SK-N-SH (cell line): ENCODE results near the gene GP1BA. TPM values are rescaled to one million over a fixed set of nuclear protein-coding genes. Genes with fewer than 3 reads are reported as not detected.

Experiments
- CTCF ChIA-PET: fragments of 300-600, 350-600 bp; formaldehyde crosslinking; extraction: SDS; loops from one replicate; lab custom pipeline; 2021; lab: Yijun Ruan, JAX
- POLR2A ChIA-PET: fragments of 350-600 bp; sonication (Branson Sonifier 250); formaldehyde crosslinking; extraction: SDS; loops from one replicate; lab custom pipeline; 2020; ENCODE audit warnings: antibody characterized with exemption, inconsistent platforms; lab: Yijun Ruan, JAX
- DNase-seq: peaks from one replicate; pipeline ENCODE4 v3.0.0; 2012
- H2AFZ ChIP-seq: fragments of 200-600 bp; sonication (generic); 2 replicates; pipeline ENCODE4 v1.8.1; 2016; ENCODE audit warnings: antibody characterized with exemption, mild to moderate bottlenecking, low read depth
- H3F3A ChIP-seq: fragments of 200-600 bp; sonication (generic); replicated peaks from 2 replicates; pipeline ENCODE3; 2016; ENCODE audit warnings: antibody characterized with exemption, mild to moderate bottlenecking; ENCODE audit not compliant: insufficient read depth
- H3K27ac ChIP-seq, 2 experiments: fragments of 200-500 bp in 1 of 2; fragments of 200-600 bp in 1 of 2; sonication (Bioruptor generic) in 1 of 2; sonication (generic), shearing (Covaris generic) in 1 of 2; 2 replicates each; pipeline versions ENCODE4 v1.5.1 to v1.6.1; 2014 to 2016; ENCODE audit warnings: low read depth in 2 of 2, inconsistent platforms in 1 of 2, low read length in 1 of 2, mild to moderate bottlenecking in 1 of 2, mixed read lengths in 1 of 2
- H3K27me3 ChIP-seq: fragments of 200-600 bp; sonication (generic), shearing (Covaris generic); 2 replicates; pipeline ENCODE4 v1.6.1; 2016; ENCODE audit warnings: mixed run types; ENCODE audit not compliant: insufficient read depth
- H3K36me3 ChIP-seq, 2 experiments: fragments of 200-500 bp in 1 of 2; fragments of 200-600 bp in 1 of 2; sonication (Bioruptor generic) in 1 of 2; sonication (generic) in 1 of 2; replicated peaks in 1 of 2; 2 replicates each; pipeline versions ENCODE3 to v1.5.1; 2014 to 2016; ENCODE audit warnings: low read length in 1 of 2, mild to moderate bottlenecking in 1 of 2; ENCODE audit not compliant: insufficient read depth in 2 of 2, control insufficient read depth in 1 of 2
- H3K4me1 ChIP-seq, 2 experiments: fragments of 200-500 bp in 1 of 2; fragments of 200-600 bp in 1 of 2; sonication (Bioruptor generic) in 1 of 2; sonication (generic), shearing (Covaris generic) in 1 of 2; 2 replicates each; pipeline versions ENCODE4 v1.5.1 to v1.6.1; 2014 to 2016; ENCODE audit warnings: low read depth in 1 of 2, low read length in 1 of 2, mixed run types in 1 of 2; ENCODE audit not compliant: insufficient read depth in 2 of 2, control insufficient read depth in 1 of 2
- H3K4me2 ChIP-seq: fragments of 200-600 bp; sonication (generic), shearing (Covaris generic); 2 replicates; pipeline ENCODE4 v1.6.1; 2017; ENCODE audit warnings: mixed run types
- H3K4me3 ChIP-seq, 2 experiments: fragments of 200-500 bp in 1 of 2; fragments of 200-600 bp in 1 of 2; sonication (Bioruptor generic) in 1 of 2; sonication (generic), shearing (Covaris generic) in 1 of 2; 2 replicates each; pipeline versions ENCODE4 v1.5.1 to v1.8.1; 2014 to 2016; ENCODE audit warnings: low read depth in 2 of 2, inconsistent platforms in 1 of 2, low read length in 1 of 2, mild to moderate bottlenecking in 1 of 2, mixed read lengths in 1 of 2, moderate library complexity in 1 of 2
- H3K79me2 ChIP-seq: fragments of 200-600 bp; sonication (generic); 2 replicates; pipeline ENCODE4 v1.8.1; 2017; ENCODE audit warnings: mild to moderate bottlenecking; ENCODE audit not compliant: insufficient read depth
- H3K9ac ChIP-seq: fragments of 200-600 bp; sonication (generic); 2 replicates; pipeline ENCODE4 v1.6.1; 2017; ENCODE audit warnings: mixed run types
- H3K9me2 ChIP-seq: fragments of 200-600 bp; sonication (generic); 2 replicates; pipeline ENCODE4 v1.6.1; 2017; ENCODE audit warnings: mixed run types
- H3K9me3 ChIP-seq: fragments of 200-600 bp; sonication (generic); 2 replicates; pipeline ENCODE4 v1.6.1; 2017; ENCODE audit warnings: mixed run types, mild to moderate bottlenecking, moderate library complexity
- H4K20me1 ChIP-seq: fragments of 200-600 bp; sonication (generic); 2 replicates; pipeline ENCODE4 v1.6.1; 2017; ENCODE audit warnings: mild to moderate bottlenecking, mixed run types; ENCODE audit not compliant: insufficient read depth
- ELF1 ChIP-seq: IDR thresholded peaks from 2 replicates; pipeline ENCODE4 v1.4.0; 2012
- JUND ChIP-seq: IDR thresholded peaks from 2 replicates; pipeline ENCODE4 v1.4.0; 2012
- MXI1 ChIP-seq: IDR thresholded peaks from 2 replicates; pipeline ENCODE4 v1.6.1; 2012; ENCODE audit warnings: mild to moderate bottlenecking, low read depth, low read length, improper control_type of control experiment
- NFIC ChIP-seq: IDR thresholded peaks from 2 replicates; pipeline ENCODE4 v1.4.0; 2012; ENCODE audit warnings: borderline replicate concordance
- POLR2AphosphoS5 ChIP-seq: IDR thresholded peaks from 2 replicates; pipeline ENCODE4 v1.6.1; 2012; ENCODE audit warnings: low read depth, low read length
- REST ChIP-seq: IDR thresholded peaks from 2 replicates; pipeline ENCODE4 v1.6.1; 2012; ENCODE audit warnings: mild to moderate bottlenecking, low read depth, low read length, moderate library complexity
- RFX5 ChIP-seq: IDR thresholded peaks from 2 replicates; pipeline ENCODE4 v1.6.1; 2012; ENCODE audit warnings: mild to moderate bottlenecking, improper control_type of control experiment, low read length
- SIN3A ChIP-seq: IDR thresholded peaks from 2 replicates; pipeline ENCODE4 v1.6.1; 2012; ENCODE audit warnings: low read depth, mild to moderate bottlenecking, low read length, moderate library complexity, borderline replicate concordance
- ZBTB33 ChIP-seq: IDR thresholded peaks from 2 replicates; pipeline ENCODE4 v1.4.0; 2012; ENCODE audit warnings: low read depth, borderline replicate concordance
- WGBS: methylation state at CpG from one replicate; pipeline ENCODE4 v1.1.6; 2017; ENCODE audit warnings: low lambda C conversion rate; 5-methylcytosine and 5-hydroxymethylcytosine counted together
- polyA plus RNA-seq, 3 experiments: library from polyadenylated mRNA; depleted of rRNA; stranded (reverse); fragments of >200 nt; gene quantifications; 2 replicates each; pipeline ENCODE4 v1.2.3, GENCODE V29; 2012

GP1BA gene
- polyA plus RNA-seq, 1 of the 3 experiments (the other 2 are of a cell fraction) = not detected

DNA sequence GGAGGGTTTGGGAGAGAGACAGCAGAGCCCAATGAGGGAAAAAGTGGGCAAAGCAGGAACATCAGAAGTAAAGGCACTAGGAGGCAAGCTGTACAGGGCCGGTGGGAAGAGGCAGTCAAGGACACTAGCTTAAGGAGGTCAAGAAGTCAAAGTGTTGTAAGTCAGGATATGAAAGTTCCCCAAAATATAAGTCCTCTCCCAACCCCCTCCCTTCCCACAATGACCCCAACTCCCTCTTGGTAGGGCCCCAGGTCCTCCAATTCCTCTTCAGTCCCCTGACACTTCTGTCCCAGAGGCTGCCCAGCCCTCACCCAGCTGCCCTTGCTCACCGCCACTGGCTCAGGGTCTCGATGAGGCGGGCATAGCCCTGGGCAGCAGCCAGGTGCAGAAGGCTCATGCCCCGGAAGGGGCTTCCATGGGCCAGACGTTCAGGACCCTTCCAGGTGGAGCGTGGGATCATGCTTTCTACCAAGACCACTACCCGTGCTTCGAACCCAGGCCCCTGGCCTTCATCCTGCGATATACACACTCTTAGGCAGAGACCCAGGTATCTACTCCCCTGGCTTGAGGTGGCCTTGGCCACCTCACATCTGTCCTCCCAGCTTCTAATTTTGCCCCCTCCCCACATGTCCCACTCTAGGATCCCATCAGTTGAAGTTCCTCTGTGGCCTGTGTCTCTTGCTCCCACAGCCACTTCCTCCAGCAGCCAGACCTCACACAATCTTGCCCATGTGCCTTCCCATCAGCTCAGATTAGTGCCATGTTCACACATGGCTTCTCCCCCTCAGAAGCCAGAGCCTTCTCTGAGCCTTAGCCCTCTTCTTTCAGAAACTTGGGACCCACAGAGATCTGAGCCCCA, 41.4 kb downstream of the GP1BA start (continued):
- no peak for TF ChIP-seq ZBTB33

DNA sequence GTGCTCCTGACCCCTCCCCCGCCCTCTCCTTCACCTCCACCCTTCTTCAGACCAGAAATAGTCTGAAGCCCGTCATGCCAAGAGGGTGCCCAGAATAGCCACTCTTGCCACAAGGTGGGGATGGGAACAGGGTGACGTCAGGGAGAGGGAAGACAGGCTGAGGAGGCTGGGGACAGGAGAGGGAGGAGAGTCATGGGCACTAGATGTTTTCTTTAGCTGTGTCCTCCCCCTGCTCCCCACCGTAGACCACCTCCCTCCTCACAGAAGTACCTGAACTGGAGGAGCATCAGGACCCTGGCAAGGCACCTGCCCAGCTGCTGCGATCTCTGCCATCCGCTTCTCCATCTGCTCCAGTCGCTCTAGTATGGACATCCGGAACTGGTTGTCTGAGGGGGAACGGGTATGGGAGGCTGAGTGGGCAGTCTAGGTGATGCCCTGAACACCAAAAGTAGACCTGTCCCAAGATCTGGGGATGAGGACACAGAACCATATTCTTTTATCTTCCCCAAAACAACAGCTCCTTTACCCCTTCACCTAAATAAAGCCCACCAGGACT, 42.1 kb downstream of the GP1BA start:
- H4K20me1 ChIP-seq = no peaks in the 10 kb centered on the region
- H3K9ac ChIP-seq = no peak overlapping the region
- CTCF ChIA-PET = interaction anchor here (1.0 to 3.0 kb wide), 4 partner anchors 13 to 89 kb away, joined by 3 to 10 read pairs (median 5); partner anchors contain the start of gene CAMTA2
- TF ChIP-seq NFIC (no peak), JUND (no peak), SIN3A (no peak), RFX5 (no peak), POLR2AphosphoS5 (no peak), MXI1 (no peak), REST (no peak), ELF1 (no peak)
- peaks cover 24 to 45% of the 10 kb centered on the region in 2 experiments for H3K36me3 ChIP-seq
- no peaks in the 10 kb centered on the region for H3K9me2 ChIP-seq
- no peak overlapping the region for H2AFZ ChIP-seq
- H3K4me2 ChIP-seq = no peak overlapping the region
- no peaks in the 10 kb centered on the region for H3K9me3 ChIP-seq
- WGBS = 91% methylated on average over 9 of the region's 9 CpGs
- H3K79me2 ChIP-seq = peaks cover 11% of the 10 kb centered on the region
- H3K27me3 ChIP-seq = no peaks in the 10 kb centered on the region
- POLR2A ChIA-PET = no interaction called here
- no peak overlapping the region for H3K27ac ChIP-seq
- peaks cover 4% of the 10 kb centered on the region for H3F3A ChIP-seq
- no peak overlapping the region for H3K4me3 ChIP-seq
- peaks cover 9 to 10% of the 10 kb centered on the region in 2 experiments; a peak in 2 of 4 replicates for H3K4me1 ChIP-seq
- DNase-seq = no peak
